T-cell (primary cell): ENCODE results near the gene ZSWIM6. TPM values are rescaled to one million over a fixed set of nuclear protein-coding genes. Genes with fewer than 3 reads are reported as not detected.

Source experiments
- ATAC-seq, 4 experiments: fragments of 200-7000 bp in 3 of 4; fragments of 150-1000 bp in 1 of 4; cut with Tn5 transposase; replicated peaks in 1 of 4; 1 replicate in 3 of 4; 2 replicates in 1 of 4; pipeline ENCODE4 v1.10.0; 2021; ENCODE audit warnings: moderate library complexity in 3 of 4, mild to moderate bottlenecking in 2 of 4, moderate number of reproducible peaks in 1 of 4
- CTCF ChIA-PET, 2 donors: fragments of 300-600 bp; sonication (Branson Sonifier 250); formaldehyde crosslinking; loops; one replicate each; lab custom pipeline; 2022; ENCODE audit warnings: antibody characterized with exemption in 2 of 2; lab: Charles Lee
- POLR2A ChIA-PET, 2 donors: fragments of 300-600 bp; sonication (Branson Sonifier 250); formaldehyde crosslinking; loops; one replicate each; lab custom pipeline; 2022; ENCODE audit warnings: antibody characterized with exemption in 2 of 2; lab: Charles Lee
- DNase-seq, 35 experiments: peaks; one replicate each; pipeline versions ENCODE4 v3.0.0 to v3.0.0-alpha.2; 2013 to 2023
- H3K27ac ChIP-seq: one replicate; pipeline ENCODE4 v1.5.1; 2013; ENCODE audit warnings: low read length
- H3K27me3 ChIP-seq, 2 experiments: replicated peaks in 1 of 2; 1 replicate in 1 of 2; 2 replicates in 1 of 2; pipeline versions ENCODE4 v1.6.1 to v1.7.0; 2013; ENCODE audit warnings: low read length in 1 of 2, mixed read lengths in 1 of 2; ENCODE audit not compliant: control insufficient read depth in 2 of 2, insufficient read depth in 2 of 2; ENCODE audit errors: extremely low read depth in 1 of 2
- H3K36me3 ChIP-seq, 2 donors: 1 replicate in 1 of 2; 2 replicates in 1 of 2; pipeline versions ENCODE4 v1.6.1 to v1.7.0; 2013; ENCODE audit warnings: low read length in 1 of 2; ENCODE audit not compliant: control insufficient read depth in 2 of 2, insufficient read depth in 1 of 2; ENCODE audit errors: extremely low read depth in 1 of 2
- H3K4me1 ChIP-seq, 2 experiments: 1 replicate in 1 of 2; 2 replicates in 1 of 2; pipeline versions ENCODE4 v1.6.1 to v1.7.0; 2013; ENCODE audit warnings: low read length in 2 of 2, mixed read lengths in 1 of 2; ENCODE audit not compliant: insufficient read depth in 2 of 2, control insufficient read depth in 1 of 2; ENCODE audit errors: extremely low read depth in 1 of 2
- H3K4me3 ChIP-seq, 2 donors: 1 replicate in 1 of 2; 2 replicates in 1 of 2; pipeline versions ENCODE4 v1.5.1 to v1.7.0; 2013; ENCODE audit warnings: mild to moderate bottlenecking in 2 of 2, low read length in 1 of 2, moderate library complexity in 1 of 2; ENCODE audit not compliant: control insufficient read depth in 1 of 2; ENCODE audit errors: extremely low read depth in 1 of 2
- H3K9me3 ChIP-seq: 2 replicates; pipeline ENCODE4 v1.7.0; 2013
- H3K27ac Mint-ChIP-seq, 2 donors: one replicate each; pipeline ENCODE4 v1.8.0; 2020 to 2021; ENCODE audit warnings: mild to moderate bottlenecking in 2 of 2, mixed read lengths in 2 of 2
- H3K27me3 Mint-ChIP-seq, 2 donors: one replicate each; pipeline ENCODE4 v1.8.0; 2021 to 2022; ENCODE audit warnings: mixed read lengths in 2 of 2
- H3K36me3 Mint-ChIP-seq: one replicate; pipeline ENCODE4 v1.8.0; 2021; ENCODE audit warnings: mixed read lengths
- H3K4me1 Mint-ChIP-seq, 3 donors: one replicate each; pipeline ENCODE4 v1.8.0; 2020 to 2022; ENCODE audit warnings: mixed read lengths in 3 of 3, mild to moderate bottlenecking in 1 of 3
- H3K4me3 Mint-ChIP-seq, 3 donors: one replicate each; pipeline ENCODE4 v1.8.0; 2020 to 2022; ENCODE audit warnings: mild to moderate bottlenecking in 3 of 3, mixed read lengths in 3 of 3, moderate library complexity in 3 of 3
- H3K9me3 Mint-ChIP-seq, 3 donors: one replicate each; pipeline ENCODE4 v1.8.0; 2020 to 2022; ENCODE audit warnings: mixed read lengths in 3 of 3
- WGBS: methylation state at CpG from one replicate; pipeline ENCODE4 v1.1.5; 2013; ENCODE audit warnings: missing lambda C conversion rate; ENCODE audit not compliant: insufficient coverage; 5-methylcytosine and 5-hydroxymethylcytosine counted together
- total RNA-seq, 35 experiments: library from RNA in 6 of 35; stranded (reverse) in 6 of 35; fragments of 120-200 nt in 1 of 35; gene quantifications; one replicate each; pipeline versions ENCODE4 v1.2.1 to v1.2.4 and lab custom pipeline; 2013 to 2026

Gene ZSWIM6
- total RNA-seq, 5 donors from 2014 or later (not counting 1 experiment from before 2014, with no cell fraction given): 8.3 to 11.3 (median 10.1) TPM

DNA sequence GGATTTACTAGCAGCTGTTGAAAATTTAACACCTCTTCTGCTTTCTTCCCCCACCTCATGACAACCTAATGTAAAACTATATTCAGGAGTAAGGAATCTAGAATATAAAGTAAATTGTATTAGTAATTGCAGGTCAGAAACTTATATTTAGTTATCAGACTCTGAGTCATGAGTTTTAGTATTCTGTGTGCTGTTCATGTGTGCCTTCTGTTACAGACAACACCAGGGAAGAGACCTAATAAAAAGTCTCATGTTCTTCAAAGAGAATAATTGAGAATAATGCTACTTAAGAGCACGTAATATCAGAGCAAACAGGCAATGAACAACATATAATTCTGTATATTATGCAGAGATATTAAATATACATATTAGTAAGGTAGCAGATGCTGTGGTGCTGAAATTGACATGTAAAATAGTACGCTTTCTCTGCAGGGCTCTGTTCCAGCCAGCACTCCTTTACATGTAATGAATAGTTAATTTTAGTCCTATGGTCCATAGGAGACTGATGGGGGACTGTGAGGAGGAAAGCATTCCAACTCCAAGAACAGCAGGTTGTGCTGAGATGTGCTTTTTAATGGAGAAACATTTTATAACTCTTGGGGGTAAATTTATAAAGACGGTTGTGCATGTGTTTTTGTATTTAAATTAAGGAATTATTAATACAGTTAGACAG, 106.4 kb downstream of the ZSWIM6 start:
- Mint-ChIP-seq H3K27ac (no peak overlapping the region), H3K27me3 (no peaks in the 10 kb centered on the region), H3K4me3 (no peak overlapping the region), H3K9me3 (peaks cover 13 to 41% (median 29%) of the 10 kb centered on the region in 3 donors), H3K36me3 (peaks cover 33% of the 10 kb centered on the region), H3K4me1 (peaks cover 8 to 13% (median 9%) of the 10 kb centered on the region in 3 donors)
- ChIA-PET POLR2A (no interaction called here), CTCF (interaction anchor here in 1 of 2 donors (0.6 kb wide), 1 partner anchor 451 kb away, joined by 3 read pairs; no protein-coding TSS in a partner anchor)
- H3K27ac ChIP-seq: no peak overlapping the region
- no CpG with 5 or more reads among the region's 3 CpGs for WGBS
- DNase-seq (no peak), ATAC-seq (no peak)
- H3K36me3 ChIP-seq: no peaks in the 10 kb centered on the region
- H3K9me3 ChIP-seq: peaks cover 4% of the 10 kb centered on the region
- no peaks in the 10 kb centered on the region for H3K4me1 ChIP-seq
- H3K4me3 ChIP-seq: no peak overlapping the region
- no peaks in the 10 kb centered on the region for H3K27me3 ChIP-seq

GRCh38 chr5:61440086-61440485, 108.0 kb downstream of the ZSWIM6 start:
- peaks cover 4 to 13% (median 5%) of the 10 kb centered on the region in 3 donors for H3K4me1 Mint-ChIP-seq
- no peak overlapping the region for H3K4me3 Mint-ChIP-seq
- H3K4me3 ChIP-seq: no peak overlapping the region
- POLR2A ChIA-PET: no interaction called here
- peaks cover 4% of the 10 kb centered on the region for H3K9me3 ChIP-seq
- H3K27ac ChIP-seq: no peak overlapping the region
- H3K27me3 ChIP-seq: no peaks in the 10 kb centered on the region
- H3K9me3 Mint-ChIP-seq: peaks cover 13 to 43% (median 31%) of the 10 kb centered on the region in 3 donors
- no peaks in the 10 kb centered on the region for H3K36me3 ChIP-seq
- no peak overlapping the region for H3K27ac Mint-ChIP-seq
- DNase-seq: no peak
- no peaks in the 10 kb centered on the region for H3K27me3 Mint-ChIP-seq
- no peak for ATAC-seq
- no peaks in the 10 kb centered on the region for H3K4me1 ChIP-seq
- CTCF ChIA-PET: interaction anchor here in 1 of 2 donors (0.6 to 0.7 kb wide), 2 partner anchors 30 to 213 kb away, joined by 3 to 11 read pairs; no protein-coding TSS in a partner anchor
- no CpG with 5 or more reads among the region's 3 CpGs for whole genome bisulfite sequencing
- H3K36me3 Mint-ChIP-seq: peaks cover 34% of the 10 kb centered on the region

DNA sequence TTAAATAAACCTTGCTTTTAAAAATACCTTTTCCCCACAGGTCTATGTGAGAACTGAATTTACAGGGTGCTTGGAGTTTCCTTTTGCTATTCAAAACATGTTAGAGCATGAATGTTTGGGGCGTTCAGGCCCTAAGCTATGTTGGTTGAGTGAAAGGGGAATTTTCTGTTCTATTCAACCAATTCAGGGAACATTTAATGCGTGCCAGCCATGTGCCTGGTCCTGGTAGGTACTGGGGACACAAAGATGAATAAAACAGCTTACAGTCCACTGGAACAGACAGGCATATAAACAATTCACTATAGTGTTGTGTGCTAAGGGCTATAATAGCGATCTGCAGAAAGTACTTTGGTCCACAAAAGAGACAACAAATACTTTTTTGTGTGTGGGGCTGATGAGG, 108.5 kb downstream of the ZSWIM6 start:
- peaks cover 4% of the 10 kb centered on the region for H3K9me3 ChIP-seq
- no peak for ATAC-seq
- no peak for DNase-seq
- H3K27ac Mint-ChIP-seq: no peak overlapping the region
- CTCF ChIA-PET: no interaction called here
- H3K4me3 ChIP-seq: no peak overlapping the region
- peaks cover 40% of the 10 kb centered on the region for H3K36me3 Mint-ChIP-seq
- whole genome bisulfite sequencing: no CpG with 5 or more reads among the region's 3 CpGs
- no peaks in the 10 kb centered on the region for H3K4me1 ChIP-seq
- H3K36me3 ChIP-seq: no peaks in the 10 kb centered on the region
- peaks cover 4 to 13% (median 5%) of the 10 kb centered on the region in 3 donors for H3K4me1 Mint-ChIP-seq
- H3K27me3 Mint-ChIP-seq: no peaks in the 10 kb centered on the region
- no peak overlapping the region for H3K27ac ChIP-seq
- no peaks in the 10 kb centered on the region for H3K27me3 ChIP-seq
- POLR2A ChIA-PET: no interaction called here
- H3K4me3 Mint-ChIP-seq: no peak overlapping the region
- peaks cover 13 to 43% (median 33%) of the 10 kb centered on the region in 3 donors for H3K9me3 Mint-ChIP-seq

- ChIA-PET POLR2A (no interaction called here), CTCF (no interaction called here)
- Mint-ChIP-seq H3K9me3 (peaks cover 13 to 48% (median 38%) of the 10 kb centered on the region in 3 donors), H3K4me1 (peaks cover 2 to 8% (median 3%) of the 10 kb centered on the region in 3 donors), H3K4me3 (no peak overlapping the region), H3K27ac (no peak overlapping the region), H3K27me3 (no peaks in the 10 kb centered on the region), H3K36me3 (peaks cover 42% of the 10 kb centered on the region)
- no peak for DNase-seq
- Histone ChIP-seq H3K4me1 (no peaks in the 10 kb centered on the region), H3K4me3 (no peak overlapping the region), H3K36me3 (no peaks in the 10 kb centered on the region), H3K27me3 (no peaks in the 10 kb centered on the region), H3K9me3 (peaks cover 4% of the 10 kb centered on the region), H3K27ac (no peak overlapping the region)
- WGBS: 98% methylated on average over 3 of the region's 4 CpGs
- no peak for ATAC-seq
These were observed 109.7 kb downstream of the ZSWIM6 start for GRCh38 chr5:61441742-61442141.

DNA sequence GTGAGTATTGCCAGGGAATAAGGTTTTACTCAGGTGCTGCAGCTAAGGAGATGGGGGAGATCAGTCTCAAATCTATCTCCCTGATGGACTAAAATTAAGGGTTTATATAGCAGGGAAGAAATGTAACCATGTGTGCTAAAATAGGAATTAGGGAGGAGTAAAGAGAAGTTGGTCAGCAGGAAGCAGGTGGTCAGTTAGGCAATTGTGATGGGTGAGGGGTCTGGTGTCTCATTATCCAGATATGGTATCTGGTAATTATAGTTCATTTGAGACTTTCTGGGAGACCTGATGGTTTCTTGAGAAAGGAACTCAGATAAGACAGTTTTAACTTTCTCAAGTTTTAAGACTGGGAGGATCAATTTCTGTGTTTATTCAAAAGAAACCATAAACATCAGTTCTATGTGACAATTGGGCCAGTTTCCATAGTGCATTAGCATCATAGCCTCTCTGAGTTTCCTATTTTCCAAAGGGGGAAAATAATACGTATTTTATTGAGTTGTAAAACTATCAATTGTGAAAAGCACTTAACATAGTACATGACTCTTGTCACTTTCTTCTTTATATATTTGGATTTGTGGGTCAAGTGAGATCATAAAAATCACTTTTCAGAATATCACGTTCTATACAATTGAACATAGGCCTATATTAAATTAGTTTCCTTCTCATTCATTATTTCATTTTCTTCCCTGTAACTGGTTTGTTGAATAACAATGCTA, 115.9 kb downstream of the ZSWIM6 start:
- POLR2A ChIA-PET: no interaction called here

DNA sequence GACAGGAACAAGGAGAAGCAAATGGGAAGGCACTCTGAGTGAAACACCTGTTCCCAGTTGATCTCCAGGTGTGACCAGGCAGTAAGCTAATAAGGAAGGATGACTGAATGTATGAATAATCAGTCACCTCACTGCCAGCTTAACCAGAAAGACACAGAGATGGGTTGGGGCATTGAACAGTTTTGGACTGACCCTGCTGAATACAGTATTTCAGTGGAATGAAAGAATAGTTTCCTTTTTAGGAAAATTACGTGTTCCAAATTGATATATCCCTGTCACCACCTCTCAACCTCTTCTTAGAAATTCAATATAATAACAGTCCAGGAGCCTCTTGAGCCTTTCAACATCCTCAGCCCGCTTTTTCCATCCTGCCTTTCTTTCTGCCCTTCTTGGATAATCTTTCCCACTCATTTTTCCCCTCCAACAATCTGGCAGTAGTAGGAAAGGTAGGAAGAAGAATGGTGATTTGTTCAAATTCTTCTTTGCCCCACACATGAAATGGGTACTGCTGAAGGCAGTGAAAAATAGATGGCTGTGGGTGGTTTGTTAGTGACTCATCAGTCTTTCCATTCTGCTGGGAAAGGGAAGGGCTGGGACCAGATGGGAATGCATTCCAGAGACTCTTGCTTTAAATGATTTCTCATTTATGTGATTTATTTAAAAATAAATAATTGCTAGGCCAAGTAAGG, 117.9 kb downstream of the ZSWIM6 start:
- Histone ChIP-seq H3K36me3 (no peaks in the 10 kb centered on the region), H3K9me3 (peaks cover 4% of the 10 kb centered on the region), H3K4me1 (no peaks in the 10 kb centered on the region), H3K27ac (no peak overlapping the region), H3K4me3 (no peak overlapping the region), H3K27me3 (no peaks in the 10 kb centered on the region)
- Mint-ChIP-seq H3K27ac (no peak overlapping the region), H3K4me1 (peaks cover under 1 to 11% (median 4%) of the 10 kb centered on the region in 3 donors), H3K9me3 (peaks cover 0 to 29% (median 27%) of the 10 kb centered on the region in 3 donors), H3K4me3 (no peak overlapping the region), H3K27me3 (no peaks in the 10 kb centered on the region), H3K36me3 (peaks cover 30% of the 10 kb centered on the region)
- WGBS: no CpG with 5 or more reads among the region's 2 CpGs
- ChIA-PET POLR2A (interaction anchor here in 1 of 2 donors (0.6 kb wide), 1 partner anchor 53 kb away, joined by 4 read pairs; no protein-coding TSS in a partner anchor), CTCF (no interaction called here)
- ATAC-seq (no peak), DNase-seq (no peak)

More for the DNA sequence above, 115.9 kb downstream of the ZSWIM6 start:
- Histone ChIP-seq H3K27ac (no peak overlapping the region), H3K4me3 (no peak overlapping the region), H3K27me3 (no peaks in the 10 kb centered on the region), H3K36me3 (no peaks in the 10 kb centered on the region), H3K9me3 (peaks cover 4% of the 10 kb centered on the region), H3K4me1 (no peaks in the 10 kb centered on the region)
- CTCF ChIA-PET: no interaction called here
- no CpG with 5 or more reads among the region's 2 CpGs for WGBS
- H3K27me3 Mint-ChIP-seq: no peaks in the 10 kb centered on the region
- H3K4me3 Mint-ChIP-seq: no peak overlapping the region
- H3K36me3 Mint-ChIP-seq: peaks cover 34% of the 10 kb centered on the region
- H3K27ac Mint-ChIP-seq: no peak overlapping the region
- H3K4me1 Mint-ChIP-seq: peaks cover 0 to 11% (median 4%) of the 10 kb centered on the region in 3 donors
- ATAC-seq: no peak
- no peak for DNase-seq
- peaks cover 0 to 34% (median 34%) of the 10 kb centered on the region in 3 donors for H3K9me3 Mint-ChIP-seq
